ENCODE data around the gene DCST2. TPM values are rescaled to one million over a fixed set of nuclear protein-coding genes. Genes with fewer than 3 reads are reported as not detected.
A peak's percentile ranks its signal among the peaks of the same experiment; 100 is the strongest.
"Not testable (repeated sequence)": the region's sequence is repeated elsewhere in the genome, so short reads cannot be mapped to it uniquely, and the experiment has no call there.

Gene DCST2
- polyA plus RNA-seq, 6 donors from 2014 or later = not detected

DNA sequence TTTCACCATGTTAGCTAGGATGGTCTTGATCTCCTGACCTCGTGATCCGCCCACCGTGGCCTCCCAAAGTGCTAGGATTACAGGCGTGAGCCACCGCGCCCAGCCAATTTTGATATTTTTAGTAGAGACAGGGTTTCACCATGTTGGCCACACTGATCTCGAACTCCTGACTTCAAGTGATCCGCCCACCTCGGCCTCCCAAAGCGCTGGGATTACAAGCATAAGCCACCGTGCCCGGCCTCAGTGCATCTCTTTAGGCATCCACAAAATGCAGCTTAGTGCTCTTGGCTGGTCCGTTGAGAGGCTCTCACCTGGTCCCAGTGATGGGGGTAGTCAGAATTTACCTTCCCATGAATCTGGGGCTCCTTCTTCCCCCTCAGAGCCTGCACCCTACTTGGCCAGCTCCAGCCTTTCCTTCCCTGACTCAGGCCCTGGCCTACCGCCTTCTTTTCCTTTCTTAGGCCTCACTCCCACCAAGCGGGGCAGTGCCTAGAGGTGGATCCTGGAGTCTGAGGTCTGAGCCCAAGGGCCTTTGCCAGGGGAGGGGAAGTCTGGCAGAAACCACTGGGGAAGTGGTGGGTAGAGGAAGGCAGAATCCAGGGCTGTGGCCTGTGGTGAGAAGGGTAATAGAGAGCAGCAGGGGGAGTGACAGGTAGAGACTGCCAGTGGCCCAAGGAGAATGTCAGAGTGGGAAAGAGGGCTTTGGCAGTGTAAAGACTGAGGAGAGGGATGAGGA is 36.4 kb downstream of the DCST2 start:
- no peaks in the 10 kb centered on the region for H3K36me3 Mint-ChIP-seq
- no peaks in the 10 kb centered on the region for H3K27me3 Mint-ChIP-seq
- H3K9me3 Mint-ChIP-seq = no peaks in the 10 kb centered on the region
- no peak for ATAC-seq (ENCODE audit: low read depth in 2 of 2)
- no peak for DNase-seq
- H3K4me3 Mint-ChIP-seq = peak overlapping the region in 3 of 8 donors; percentile 12 to 47 (median 33)
- peaks cover 23 to 54% (median 25%) of the 10 kb centered on the region in 3 donors for H3K4me1 Mint-ChIP-seq
- peak overlapping the region in 1 of 6 donors; percentile 69 for H3K27ac Mint-ChIP-seq

DNA sequence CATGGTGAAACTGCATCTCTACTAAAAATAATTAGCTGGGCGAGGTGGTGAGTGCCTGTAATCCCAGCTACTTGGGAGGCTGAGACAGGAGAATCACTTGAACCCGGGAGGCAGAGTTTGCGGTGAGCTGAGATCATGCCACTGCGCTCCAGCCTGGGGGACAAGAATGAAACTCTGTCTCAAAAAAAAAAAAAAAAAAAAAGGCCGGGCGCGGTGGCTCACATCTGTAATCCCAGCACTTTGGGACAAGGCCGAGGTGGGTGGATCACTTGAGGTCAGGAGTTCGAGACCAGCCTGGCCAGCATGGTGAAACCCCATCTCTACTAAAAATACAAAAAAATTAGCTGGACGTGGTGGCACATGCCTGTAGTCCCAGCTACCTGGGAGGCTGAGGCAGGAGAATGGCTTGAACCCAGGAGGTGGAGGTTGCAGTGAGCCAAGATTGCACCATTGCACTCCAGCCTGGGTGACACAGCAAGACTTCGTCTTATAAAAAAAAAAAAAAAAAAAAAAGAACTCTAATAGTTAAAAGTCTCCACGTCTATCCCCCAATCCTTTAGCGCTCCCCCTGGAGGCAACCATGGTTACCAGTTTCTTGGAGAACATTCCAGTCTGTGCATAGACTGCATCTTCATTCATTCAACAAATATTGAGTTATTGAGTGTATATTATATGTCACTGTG is 38.1 kb downstream of the DCST2 start:
- peaks cover 23 to 50% (median 25%) of the 10 kb centered on the region in 3 donors for H3K4me1 Mint-ChIP-seq
- peak overlapping the region in 1 of 8 donors; percentile 61 for H3K4me3 Mint-ChIP-seq
- not testable (repeated sequence) for H3K27ac Mint-ChIP-seq; DNase-seq; H3K36me3 Mint-ChIP-seq; H3K9me3 Mint-ChIP-seq; H3K27me3 Mint-ChIP-seq; ATAC-seq (ENCODE audit: low read depth in 2 of 2)

DNA sequence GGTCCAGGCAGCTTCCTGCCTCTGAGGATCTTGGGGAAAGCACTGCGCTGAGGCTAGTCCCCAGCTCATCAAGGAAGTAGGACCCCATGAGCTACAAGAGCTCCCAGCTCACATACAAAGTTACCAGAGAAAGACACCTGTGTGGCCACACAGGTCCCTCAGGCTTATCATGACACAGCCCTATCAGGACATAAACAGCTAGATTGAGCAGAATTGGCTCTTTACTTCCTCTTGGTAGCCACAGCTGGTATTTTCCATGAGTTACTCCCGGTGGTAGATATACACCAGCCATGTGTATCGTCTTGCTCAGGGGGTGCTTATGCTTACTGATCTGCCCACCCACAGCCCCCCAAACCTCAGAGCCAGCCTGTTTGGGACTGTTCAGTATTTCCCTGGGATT is 39.0 kb downstream of the DCST2 start:
- Mint-ChIP-seq H3K27ac (no peak overlapping the region), H3K4me3 (no peak overlapping the region), H3K9me3 (no peaks in the 10 kb centered on the region), H3K4me1 (peaks cover 18 to 47% (median 22%) of the 10 kb centered on the region in 3 donors), H3K27me3 (no peaks in the 10 kb centered on the region), H3K36me3 (no peaks in the 10 kb centered on the region)
- DNase-seq = no peak
- ATAC-seq (ENCODE audit: low read depth in 2 of 2) = no peak

DNA sequence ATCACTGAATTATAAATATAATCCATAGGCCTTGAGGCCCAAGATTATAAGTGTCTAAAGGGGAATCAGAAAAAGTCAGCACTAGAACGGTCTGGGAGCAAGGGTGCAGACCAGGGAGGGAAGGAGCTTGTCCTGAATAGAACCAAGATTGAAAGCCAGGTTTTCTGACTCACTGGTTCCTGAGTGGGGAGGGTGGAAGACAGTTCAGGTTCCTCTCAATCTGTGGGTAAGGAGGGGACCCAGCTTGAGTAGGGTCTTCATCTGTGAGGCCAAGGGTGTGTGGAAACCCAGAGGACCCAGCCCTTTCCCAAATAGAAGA is 39.4 kb downstream of the DCST2 start:
- ATAC-seq (ENCODE audit: low read depth in 2 of 2) (no peak), DNase-seq (no peak)
- Mint-ChIP-seq H3K4me1 (peaks cover 20 to 49% (median 23%) of the 10 kb centered on the region in 3 donors), H3K27me3 (no peaks in the 10 kb centered on the region), H3K36me3 (no peaks in the 10 kb centered on the region), H3K9me3 (no peaks in the 10 kb centered on the region), H3K4me3 (no peak overlapping the region), H3K27ac (peak overlapping the region in 1 of 6 donors; percentile 30)

DNA sequence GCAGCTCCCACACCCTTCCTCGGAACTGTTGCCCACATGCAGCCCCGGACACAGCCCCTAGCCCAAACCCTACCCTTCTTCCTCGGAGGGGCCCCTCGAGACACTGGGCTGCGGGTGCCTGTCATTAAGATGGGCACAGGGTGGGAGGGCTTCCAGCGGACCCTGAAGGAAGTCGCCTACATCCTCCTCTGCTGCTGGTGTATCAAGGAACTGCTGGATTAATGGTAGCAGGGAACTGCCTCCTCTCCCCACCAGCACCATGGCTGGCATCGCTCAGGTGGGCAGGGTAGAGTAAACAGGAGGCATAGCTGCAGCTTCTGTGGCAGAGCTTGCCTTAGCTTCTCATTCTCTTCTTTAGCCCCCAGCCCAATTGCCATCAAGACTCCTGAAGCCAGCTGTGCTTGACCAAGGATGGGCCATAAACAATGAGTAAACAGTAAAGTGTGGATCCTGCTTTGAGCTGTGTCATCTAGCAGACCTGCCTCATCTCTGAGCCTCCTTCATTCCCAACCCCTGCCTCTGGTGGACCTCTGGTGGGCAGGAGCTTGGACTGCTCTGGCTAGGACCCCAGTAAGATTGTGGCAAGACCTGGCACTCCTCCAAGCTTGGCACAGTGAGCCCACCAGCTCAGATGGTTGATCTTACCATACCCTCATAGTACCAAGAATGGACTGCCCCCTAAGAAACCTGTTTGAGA is 39.9 kb downstream of the DCST2 start, which contains the start of gene LENEP:
Gene LENEP, plus strand, starts transcription at position 15 of the 697 bp plus-strand sequence. Its CDS starts 22 bp downstream, at position 37.
- no peaks in the 10 kb centered on the region for H3K36me3 Mint-ChIP-seq
- no peaks in the 10 kb centered on the region for H3K9me3 Mint-ChIP-seq
- no peaks in the 10 kb centered on the region for H3K27me3 Mint-ChIP-seq
- H3K27ac Mint-ChIP-seq = peak within 1 kb of the TSS in 2 of 6 donors; percentile 15 to 30
- peaks cover 20 to 49% (median 23%) of the 10 kb centered on the region in 3 donors for H3K4me1 Mint-ChIP-seq
- no peak within 1 kb of the TSS for H3K4me3 Mint-ChIP-seq
- ATAC-seq (ENCODE audit: low read depth in 2 of 2) (no peak), DNase-seq (no peak)

DNA sequence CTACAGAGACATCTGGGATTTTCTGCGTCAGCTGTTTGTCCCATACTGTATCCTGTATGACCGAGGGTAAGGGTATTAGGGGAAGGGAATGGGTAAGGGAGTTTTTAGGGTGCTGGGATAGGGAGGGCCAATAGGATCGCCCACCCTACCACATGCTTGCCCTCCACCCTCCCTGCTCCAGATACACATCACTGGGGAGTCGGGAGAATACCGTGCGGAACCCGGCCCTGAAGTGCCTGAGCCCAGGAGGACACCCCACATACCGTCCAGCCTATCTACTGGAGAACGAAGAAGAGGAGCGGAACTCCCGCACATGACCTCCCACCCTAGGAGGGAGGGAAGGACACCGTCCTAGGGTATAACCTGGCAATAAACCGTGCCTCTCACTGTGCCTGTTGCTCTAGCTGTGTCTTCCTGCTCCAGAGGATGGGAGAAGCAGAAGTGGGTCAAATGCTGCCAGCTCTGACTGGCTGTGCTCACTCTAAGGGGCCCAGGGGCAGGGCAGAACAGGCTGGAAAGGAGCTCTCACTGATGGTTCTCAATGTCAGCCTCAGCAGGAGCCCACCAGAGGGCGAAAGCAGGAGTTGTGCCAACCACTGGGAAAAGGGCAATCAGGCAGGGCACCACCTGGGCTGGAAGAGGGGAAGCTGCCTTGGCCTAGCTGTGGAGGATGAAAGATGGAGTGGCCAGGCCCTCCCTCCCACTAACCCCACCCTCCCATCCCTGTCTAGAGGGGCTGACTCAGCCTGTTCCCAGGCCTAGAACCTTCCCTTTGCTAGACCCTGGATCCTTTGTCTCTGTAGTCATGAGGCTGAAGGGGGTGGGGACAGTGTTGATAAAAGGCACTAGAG is 40.6 kb downstream of the DCST2 start:
- H3K27me3 Mint-ChIP-seq = no peaks in the 10 kb centered on the region
- ATAC-seq (ENCODE audit: low read depth in 2 of 2) (no peak), DNase-seq (no peak)
- no peaks in the 10 kb centered on the region for H3K36me3 Mint-ChIP-seq
- peak overlapping the region in 1 of 6 donors; percentile 15 for H3K27ac Mint-ChIP-seq
- peaks cover 19 to 43% (median 21%) of the 10 kb centered on the region in 3 donors for H3K4me1 Mint-ChIP-seq
- no peaks in the 10 kb centered on the region for H3K9me3 Mint-ChIP-seq
- H3K4me3 Mint-ChIP-seq = no peak overlapping the region

DNA sequence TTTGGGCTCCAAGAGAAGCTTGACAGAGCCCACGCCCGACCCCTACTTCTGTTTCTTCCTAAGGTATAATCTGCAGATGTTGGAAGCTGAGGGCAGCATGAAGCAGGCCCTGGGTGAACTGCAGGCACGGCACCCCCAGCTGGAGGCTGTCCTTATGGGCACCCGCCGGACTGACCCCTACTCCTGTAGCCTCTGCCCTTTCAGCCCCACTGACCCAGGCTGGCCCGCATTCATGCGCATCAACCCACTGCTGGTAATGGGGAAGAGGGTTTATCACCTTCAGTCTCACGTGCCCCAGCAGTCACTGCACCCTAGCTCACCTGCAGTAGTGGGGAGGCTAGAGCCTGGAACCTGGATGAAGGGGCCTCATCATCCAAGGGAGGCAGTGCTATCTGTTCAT is 43.3 kb downstream of the DCST2 start:
- DNase-seq (no peak), ATAC-seq (ENCODE audit: low read depth in 2 of 2) (no peak)
- Mint-ChIP-seq H3K4me3 (no peak overlapping the region), H3K4me1 (peaks cover 13 to 28% (median 20%) of the 10 kb centered on the region in 3 donors), H3K27ac (no peak overlapping the region), H3K27me3 (no peaks in the 10 kb centered on the region), H3K9me3 (no peaks in the 10 kb centered on the region), H3K36me3 (no peaks in the 10 kb centered on the region)

DNA sequence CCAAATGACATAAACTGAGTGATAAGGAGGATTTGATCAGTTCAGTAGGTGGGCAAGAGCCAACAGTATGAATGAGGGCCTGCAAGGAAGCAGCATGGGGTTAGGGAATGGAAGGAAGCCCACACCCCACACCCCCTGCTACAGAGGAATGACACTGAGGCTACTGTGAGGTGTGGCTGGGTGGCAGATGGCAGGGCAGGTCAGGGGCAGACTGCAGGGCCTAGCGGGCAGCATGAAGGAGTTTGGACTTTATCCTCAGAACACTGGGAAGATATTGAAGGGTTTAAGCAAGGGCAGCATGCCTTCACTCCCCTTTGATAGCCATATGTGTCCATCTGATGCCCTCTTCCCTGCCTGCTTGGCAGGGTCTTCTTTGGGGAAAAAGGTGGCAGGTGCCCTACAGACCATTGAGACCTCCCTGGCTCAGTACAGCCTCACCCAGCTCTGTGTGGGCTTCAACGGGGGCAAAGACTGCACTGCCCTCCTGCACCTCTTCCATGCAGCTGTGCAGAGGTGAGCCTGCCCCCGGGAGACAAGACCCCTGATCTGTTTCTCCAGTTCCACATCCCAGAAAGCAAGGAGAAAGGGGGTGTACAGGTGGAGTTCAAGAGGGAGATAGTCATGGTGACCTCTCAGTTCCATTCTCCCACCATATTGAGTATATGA is 44.3 kb downstream of the DCST2 start:
- Mint-ChIP-seq H3K27ac (no peak overlapping the region), H3K36me3 (no peaks in the 10 kb centered on the region), H3K4me3 (no peak overlapping the region), H3K4me1 (peaks cover 13 to 21% (median 13%) of the 10 kb centered on the region in 3 donors), H3K9me3 (no peaks in the 10 kb centered on the region), H3K27me3 (no peaks in the 10 kb centered on the region)
- ATAC-seq (ENCODE audit: low read depth in 2 of 2) (no peak), DNase-seq (no peak)

DNA sequence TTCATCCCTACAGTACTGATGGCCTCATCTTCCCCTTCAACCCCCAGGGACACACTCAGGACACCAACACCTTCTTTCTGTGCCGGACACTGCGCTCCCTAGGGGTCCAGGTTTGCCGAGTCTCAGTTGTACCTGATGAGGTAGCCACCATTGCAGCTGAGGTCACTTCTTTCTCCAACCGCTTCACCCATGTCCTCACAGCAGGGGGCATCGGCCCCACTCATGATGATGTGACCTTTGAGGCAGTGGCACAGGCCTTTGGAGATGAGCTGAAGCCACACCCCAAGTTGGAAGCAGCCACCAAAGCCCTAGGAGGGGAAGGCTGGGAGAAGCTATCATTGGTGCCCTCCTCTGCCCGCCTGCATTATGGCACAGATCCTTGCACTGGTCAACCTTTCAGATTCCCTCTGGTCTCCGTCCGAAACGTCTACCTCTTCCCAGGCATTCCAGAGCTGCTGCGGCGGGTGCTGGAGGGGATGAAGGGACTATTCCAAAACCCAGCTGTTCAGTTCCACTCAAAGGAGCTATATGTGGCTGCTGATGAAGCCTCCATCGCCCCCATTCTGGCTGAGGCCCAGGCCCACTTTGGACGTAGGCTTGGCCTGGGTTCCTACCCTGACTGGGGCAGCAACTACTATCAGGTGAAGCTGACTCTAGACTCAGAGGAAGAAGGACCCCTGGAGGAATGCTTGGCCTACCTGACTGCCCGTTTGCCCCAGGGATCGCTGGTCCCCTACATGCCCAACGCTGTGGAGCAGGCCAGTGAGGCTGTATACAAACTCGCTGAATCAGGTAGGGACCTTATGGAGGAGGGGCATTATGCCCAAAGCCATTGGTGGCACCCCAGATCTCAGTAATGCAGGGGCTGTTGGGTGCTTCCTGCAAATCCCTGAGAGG is 45.3 kb downstream of the DCST2 start:
- Mint-ChIP-seq H3K9me3 (no peaks in the 10 kb centered on the region), H3K4me1 (peaks cover 18 to 22% (median 20%) of the 10 kb centered on the region in 3 donors), H3K27me3 (no peaks in the 10 kb centered on the region), H3K36me3 (no peaks in the 10 kb centered on the region), H3K27ac (no peak overlapping the region), H3K4me3 (peak overlapping the region in 1 of 8 donors; percentile 42)
- DNase-seq (no peak), ATAC-seq (ENCODE audit: low read depth in 2 of 2) (no peak)

DNA sequence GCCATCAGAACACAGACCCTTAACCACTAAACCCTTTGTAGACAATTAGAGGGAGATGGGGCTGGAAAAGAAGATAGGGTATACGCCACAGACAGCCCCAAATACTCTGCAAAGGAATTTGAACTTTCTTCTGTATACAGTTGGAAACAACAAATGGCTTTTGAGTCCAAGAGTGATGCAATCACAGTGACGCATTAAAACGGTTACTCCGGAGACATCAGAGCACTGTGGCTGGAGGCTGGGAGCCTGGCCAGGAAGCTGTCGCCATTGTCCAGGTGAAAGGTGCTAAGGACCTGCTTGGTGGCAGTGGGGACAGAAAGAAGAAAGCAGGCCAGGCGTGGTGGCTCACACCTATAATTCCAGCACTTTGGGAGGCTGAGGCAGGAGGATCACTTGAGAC is 46.3 kb downstream of the DCST2 start:
- no peaks in the 10 kb centered on the region for H3K27me3 Mint-ChIP-seq
- peaks cover 18 to 22% (median 20%) of the 10 kb centered on the region in 3 donors for H3K4me1 Mint-ChIP-seq
- H3K27ac Mint-ChIP-seq = no peak overlapping the region
- H3K4me3 Mint-ChIP-seq = peak overlapping the region in 1 of 8 donors; percentile 7
- H3K9me3 Mint-ChIP-seq = no peaks in the 10 kb centered on the region
- DNase-seq (no peak), ATAC-seq (ENCODE audit: low read depth in 2 of 2) (no peak)
- no peaks in the 10 kb centered on the region for H3K36me3 Mint-ChIP-seq

DNA sequence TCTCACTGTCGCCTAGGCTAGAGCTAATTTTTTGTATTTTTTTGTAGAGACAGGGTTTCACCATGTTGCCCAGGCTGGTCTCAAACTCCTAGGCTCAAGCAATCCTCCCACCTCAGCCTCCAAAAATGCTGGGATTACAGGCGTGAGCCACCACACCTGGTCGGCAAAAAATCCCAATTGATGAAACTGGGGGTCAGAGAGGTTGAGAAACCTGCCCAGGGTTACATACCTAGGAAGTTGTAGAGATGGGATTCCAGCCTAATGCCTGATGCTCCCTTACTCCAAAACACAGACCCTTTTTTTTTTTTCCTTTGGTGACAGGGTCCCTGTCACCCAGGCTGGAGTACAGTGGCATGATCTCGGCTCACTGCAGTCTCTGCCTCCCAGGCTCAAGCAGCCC is 46.8 kb downstream of the DCST2 start:
- H3K4me3 Mint-ChIP-seq = peak overlapping the region in 1 of 8 donors; percentile 7
- not testable (repeated sequence) for ATAC-seq (ENCODE audit: low read depth in 2 of 2); H3K36me3 Mint-ChIP-seq; H3K27me3 Mint-ChIP-seq; DNase-seq; H3K9me3 Mint-ChIP-seq
- peak overlapping the region in 1 of 6 donors; percentile 6 for H3K27ac Mint-ChIP-seq
- H3K4me1 Mint-ChIP-seq = peaks cover 18 to 22% (median 20%) of the 10 kb centered on the region in 3 donors

Measured in naive B cell (primary cell).